GM23248 (cell line): ENCODE measurements around the gene NPAS3.

Experiments used
- EZH2 ChIP-seq: fragments of 200-600 bp; sonication (generic); IDR thresholded peaks from 2 replicates; pipeline ENCODE4 v1.6.1; 2018; ENCODE audit warnings: antibody characterized with exemption, mild to moderate bottlenecking; ENCODE audit not compliant: insufficient read depth, poor library complexity, severe bottlenecking
- EZH2phosphoT487 ChIP-seq: fragments of 200-600 bp; sonication (generic); IDR thresholded peaks from 2 replicates; pipeline ENCODE4 v1.6.1; 2018; ENCODE audit warnings: antibody characterized with exemption, moderate library complexity, mild to moderate bottlenecking, low read depth; ENCODE audit not compliant: insufficient read depth

- TF ChIP-seq EZH2 (no peak), EZH2phosphoT487 (no peak)
Observed at GRCh38 chr14:33103966-33104365, 165.3 kb downstream of the NPAS3 start.
